OCI-LY1 (cell line): Measurements from ENCODE around the gene ZNF519.

Experiments
- H2AFZ ChIP-seq: fragments of 200-600 bp; sonication (generic), shearing (Covaris generic); 2 replicates; pipeline ENCODE4 v1.6.0; 2014; ENCODE audit warnings: antibody characterized with exemption, mild to moderate bottlenecking, low read length
- H3F3A ChIP-seq: fragments of 200-600 bp; sonication (generic), shearing (Covaris generic); 2 replicates; pipeline ENCODE4 v1.6.0; 2014; ENCODE audit warnings: mild to moderate bottlenecking, antibody characterized with exemption, low read length, moderate library complexity; ENCODE audit not compliant: insufficient read depth
- H3K27ac ChIP-seq: fragments of 200-600 bp; sonication (generic); 2 replicates; pipeline ENCODE4 v1.5.1; 2014; ENCODE audit warnings: low read length, mixed run types, mild to moderate bottlenecking, low read depth; ENCODE audit not compliant: poor library complexity, severe bottlenecking
- H3K27me3 ChIP-seq: fragments of 200-600 bp; sonication (generic); 2 replicates; pipeline ENCODE4 v1.6.0; 2014; ENCODE audit warnings: antibody characterized with exemption, mild to moderate bottlenecking, low read length, moderate library complexity; ENCODE audit not compliant: insufficient read depth
- H3K36me3 ChIP-seq: fragments of 200-600 bp; sonication (generic); 2 replicates; pipeline ENCODE4 v1.6.1; 2014; ENCODE audit warnings: mild to moderate bottlenecking, antibody characterized with exemption, low read length, moderate library complexity, mixed read lengths; ENCODE audit not compliant: insufficient read depth
- H3K4me1 ChIP-seq: fragments of 200-600 bp; sonication (generic); 2 replicates; pipeline ENCODE4 v1.5.1; 2014; ENCODE audit warnings: mild to moderate bottlenecking, low read length, moderate library complexity; ENCODE audit not compliant: insufficient read depth, severe bottlenecking
- H3K4me2 ChIP-seq: fragments of 200-600 bp; sonication (generic), shearing (Covaris generic); 2 replicates; pipeline ENCODE4 v1.6.1; 2014; ENCODE audit warnings: low read length
- H3K4me3 ChIP-seq: fragments of 200-600 bp; sonication (generic); 2 replicates; pipeline ENCODE4 v1.5.1; 2014; ENCODE audit warnings: low read length, low read depth, mild to moderate bottlenecking, mixed read lengths; ENCODE audit not compliant: poor library complexity, severe bottlenecking
- H3K79me2 ChIP-seq: fragments of 200-600 bp; shearing (Covaris generic); 2 replicates; pipeline ENCODE4 v1.6.1; 2016; ENCODE audit warnings: mixed run types, low read length, mixed read lengths; ENCODE audit not compliant: insufficient read depth
- H3K9ac ChIP-seq: fragments of 200-600 bp; sonication (generic), shearing (Covaris generic); 2 replicates; pipeline ENCODE4 v1.6.1; 2014; ENCODE audit warnings: mild to moderate bottlenecking, low read length, mixed read lengths
- H3K9me2 ChIP-seq: fragments of 200-600 bp; sonication (generic), shearing (Covaris generic); 2 replicates; pipeline ENCODE4 v1.6.1; 2014; ENCODE audit warnings: low read depth, mild to moderate bottlenecking, low read length, mixed read lengths
- H3K9me3 ChIP-seq: fragments of 200-600 bp; shearing (Covaris generic); 2 replicates; pipeline ENCODE4 v1.6.1; 2014; ENCODE audit warnings: low read length, mixed read lengths
- H4K20me1 ChIP-seq: fragments of 200-600 bp; sonication (generic), shearing (Covaris generic); 2 replicates; pipeline ENCODE4 v1.6.0; 2016; ENCODE audit warnings: mild to moderate bottlenecking, low read length; ENCODE audit not compliant: insufficient read depth
- EZH2 ChIP-seq: fragments of 200-600 bp; sonication (generic), shearing (Covaris generic); IDR thresholded peaks from 2 replicates; pipeline ENCODE4 v1.8.0; 2017; ENCODE audit warnings: borderline replicate concordance, mixed run types, mild to moderate bottlenecking, antibody characterized with exemption, low read length, moderate library complexity, mixed read lengths
- TF ChIP-seq, protein P1 (sequence below): fragments of 200-600 bp; sonication (generic), shearing (Covaris generic); IDR thresholded peaks from 2 replicates; pipeline ENCODE4 v1.5.1; 2017; ENCODE audit warnings: mild to moderate bottlenecking, antibody characterized with exemption, low read length, moderate library complexity, mixed read lengths

Gene ZNF519

DNA sequence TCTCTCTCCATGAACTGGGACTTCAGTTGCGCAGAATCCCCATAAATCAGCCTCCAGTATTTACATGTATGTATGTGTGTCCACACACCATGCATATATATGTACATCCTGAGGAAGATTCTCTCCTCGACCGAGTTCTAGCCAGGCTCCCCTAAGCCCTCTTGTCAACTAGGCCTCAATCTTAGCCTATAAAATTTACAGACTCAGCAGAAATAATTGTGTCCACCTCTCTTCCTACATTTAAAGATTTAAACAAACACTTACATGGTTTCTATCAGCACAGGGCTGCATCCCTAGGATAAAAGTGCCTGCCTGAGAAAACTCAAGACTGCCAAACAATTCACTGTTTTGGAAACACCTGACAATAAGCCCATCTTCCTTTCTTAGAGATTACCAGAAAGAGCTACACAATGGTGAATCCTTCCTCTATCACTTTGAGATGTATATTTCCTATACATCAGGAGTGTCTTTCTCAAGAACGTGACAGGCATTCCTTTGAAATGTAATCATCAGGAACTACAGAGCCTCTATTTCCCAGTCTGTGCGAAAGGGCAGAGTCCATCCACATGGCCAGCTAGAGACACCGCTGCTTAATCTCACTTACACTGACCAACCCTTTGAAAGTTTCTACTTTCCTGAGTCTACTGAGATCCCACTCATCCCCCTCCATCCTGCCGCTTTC is 39.5 kb downstream of the ZNF519 start:
- H3K9me2 ChIP-seq = no peaks in the 10 kb centered on the region
- H3F3A ChIP-seq = no peaks in the 10 kb centered on the region
- H2AFZ ChIP-seq = no peak overlapping the region
- H3K79me2 ChIP-seq = no peaks in the 10 kb centered on the region
- no peaks in the 10 kb centered on the region for H4K20me1 ChIP-seq
- H3K9ac ChIP-seq = no peak overlapping the region
- H3K4me1 ChIP-seq = no peaks in the 10 kb centered on the region
- no peak for TF ChIP-seq EZH2
- TF ChIP-seq, protein P1, sequence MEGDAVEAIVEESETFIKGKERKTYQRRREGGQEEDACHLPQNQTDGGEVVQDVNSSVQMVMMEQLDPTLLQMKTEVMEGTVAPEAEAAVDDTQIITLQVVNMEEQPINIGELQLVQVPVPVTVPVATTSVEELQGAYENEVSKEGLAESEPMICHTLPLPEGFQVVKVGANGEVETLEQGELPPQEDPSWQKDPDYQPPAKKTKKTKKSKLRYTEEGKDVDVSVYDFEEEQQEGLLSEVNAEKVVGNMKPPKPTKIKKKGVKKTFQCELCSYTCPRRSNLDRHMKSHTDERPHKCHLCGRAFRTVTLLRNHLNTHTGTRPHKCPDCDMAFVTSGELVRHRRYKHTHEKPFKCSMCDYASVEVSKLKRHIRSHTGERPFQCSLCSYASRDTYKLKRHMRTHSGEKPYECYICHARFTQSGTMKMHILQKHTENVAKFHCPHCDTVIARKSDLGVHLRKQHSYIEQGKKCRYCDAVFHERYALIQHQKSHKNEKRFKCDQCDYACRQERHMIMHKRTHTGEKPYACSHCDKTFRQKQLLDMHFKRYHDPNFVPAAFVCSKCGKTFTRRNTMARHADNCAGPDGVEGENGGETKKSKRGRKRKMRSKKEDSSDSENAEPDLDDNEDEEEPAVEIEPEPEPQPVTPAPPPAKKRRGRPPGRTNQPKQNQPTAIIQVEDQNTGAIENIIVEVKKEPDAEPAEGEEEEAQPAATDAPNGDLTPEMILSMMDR = no peak
- H3K27ac ChIP-seq = no peak overlapping the region
- H3K4me3 ChIP-seq = no peak overlapping the region
- H3K4me2 ChIP-seq = no peak overlapping the region
- no peaks in the 10 kb centered on the region for H3K27me3 ChIP-seq
- H3K9me3 ChIP-seq = no peaks in the 10 kb centered on the region
- H3K36me3 ChIP-seq = peaks cover 5% of the 10 kb centered on the region

DNA sequence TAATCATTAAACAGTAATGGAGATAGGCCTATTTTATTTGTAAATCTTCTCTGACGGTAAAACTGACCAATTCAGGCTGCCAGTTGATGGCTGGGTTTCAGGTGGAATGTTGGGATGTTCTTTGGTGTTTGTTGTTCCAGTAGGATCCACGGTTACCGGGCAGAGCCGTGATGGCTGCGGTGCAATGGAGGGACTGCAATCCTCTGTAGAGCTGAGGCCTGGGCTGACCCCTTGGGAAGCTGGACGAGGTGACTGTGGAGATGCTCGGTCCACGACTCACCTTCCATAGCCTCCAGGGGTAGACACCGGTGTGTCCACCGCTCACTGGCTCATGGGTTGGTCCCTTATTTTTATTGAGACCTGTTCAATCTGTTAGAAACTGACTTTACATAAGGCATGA is 42.5 kb downstream of the ZNF519 start:
- Histone ChIP-seq H3K4me1 (no peaks in the 10 kb centered on the region), H3K9me2 (no peaks in the 10 kb centered on the region), H3K4me2 (no peak overlapping the region), H3K27ac (no peak overlapping the region), H4K20me1 (no peaks in the 10 kb centered on the region), H3K36me3 (no peaks in the 10 kb centered on the region), H3K9me3 (no peaks in the 10 kb centered on the region), H3F3A (no peaks in the 10 kb centered on the region), H3K27me3 (no peaks in the 10 kb centered on the region), H3K79me2 (no peaks in the 10 kb centered on the region), H3K4me3 (no peak overlapping the region), H3K9ac (no peak overlapping the region), H2AFZ (no peak overlapping the region)
- TF ChIP-seq, protein P1 = no peak
- TF ChIP-seq EZH2 = no peak

DNA sequence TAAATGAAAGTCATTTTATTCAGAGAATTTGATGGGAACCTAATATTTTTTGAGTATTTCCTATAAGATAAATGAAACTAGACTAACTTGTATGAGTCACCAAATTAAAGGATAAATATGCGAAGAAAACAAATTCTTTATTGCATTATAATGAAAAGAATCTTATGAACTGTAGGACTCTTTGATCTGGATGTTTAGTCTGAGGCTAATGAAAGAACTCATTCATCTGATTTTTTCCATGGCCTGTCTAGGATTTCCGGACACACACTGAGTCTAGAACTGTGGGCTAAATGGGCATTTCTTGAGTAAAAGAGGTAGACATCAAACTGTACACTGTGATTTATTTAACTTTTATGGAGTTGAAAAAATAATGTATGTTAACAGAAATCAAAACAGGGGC is 43.0 kb downstream of the ZNF519 start:
- Histone ChIP-seq H3K9me2 (no peaks in the 10 kb centered on the region), H3K36me3 (no peaks in the 10 kb centered on the region), H3K4me1 (no peaks in the 10 kb centered on the region), H4K20me1 (no peaks in the 10 kb centered on the region), H3F3A (no peaks in the 10 kb centered on the region), H3K4me3 (no peak overlapping the region), H3K27ac (no peak overlapping the region), H3K27me3 (no peaks in the 10 kb centered on the region), H3K9ac (no peak overlapping the region), H3K79me2 (no peaks in the 10 kb centered on the region), H3K4me2 (no peak overlapping the region), H3K9me3 (no peaks in the 10 kb centered on the region), H2AFZ (no peak overlapping the region)
- TF ChIP-seq, protein P1 = no peak
- TF ChIP-seq EZH2 = no peak
